SH-SY5Y (cell line): Measurements from ENCODE around the gene TENM4.

ENCODE experiments used
- GATA2 ChIP-seq: IDR thresholded peaks from 2 replicates; pipeline ENCODE4 v1.6.1; 2011; ENCODE audit warnings: mild to moderate bottlenecking, low read depth, low read length
- GATA3 ChIP-seq: IDR thresholded peaks from 2 replicates; pipeline ENCODE4 v1.6.1; 2011; ENCODE audit warnings: low read depth, mild to moderate bottlenecking, low read length, moderate library complexity

- peak; percentile 84 for TF ChIP-seq GATA2
- peak; percentile 86 for TF ChIP-seq GATA3
Observed at GRCh38 chr11:78725200-78725599, 715.6 kb downstream of the TENM4 start.
